OCI-LY3 (cell line): ENCODE data around the gene LRRC4.

Experiments
- H2AFZ ChIP-seq: fragments of 200-600, 300-600 bp; shearing (Covaris generic); 2 replicates; pipeline ENCODE4 v1.6.0; 2014; ENCODE audit warnings: antibody characterized with exemption, low read depth, low read length
- H3K27ac ChIP-seq: fragments of 200-600, 300-600 bp; sonication (generic); 2 replicates; pipeline ENCODE4 v1.5.1; 2014; ENCODE audit warnings: mild to moderate bottlenecking, low read length, moderate library complexity, mixed read lengths
- H3K27me3 ChIP-seq: fragments of 200-600, 300-600 bp; sonication (generic); 2 replicates; pipeline ENCODE4 v1.6.1; 2014; ENCODE audit warnings: low read depth, low read length, mixed read lengths
- H3K36me3 ChIP-seq: fragments of 200-600, 300-600 bp; sonication (generic); replicated peaks from 2 replicates; pipeline ENCODE3; 2014; ENCODE audit warnings: low read depth, low read length, mixed read lengths
- H3K4me1 ChIP-seq: fragments of 300-600, 200-600 bp; sonication (generic); 2 replicates; pipeline ENCODE4 v1.6.1; 2014; ENCODE audit warnings: low read length, mixed read lengths
- H3K4me2 ChIP-seq: fragments of 200-600, 300-600 bp; sonication (generic); 2 replicates; pipeline ENCODE4 v1.6.1; 2014; ENCODE audit warnings: low read length, mixed read lengths
- H3K4me3 ChIP-seq: fragments of 300-600, 200-600 bp; sonication (generic); 2 replicates; pipeline ENCODE4 v1.5.1; 2014; ENCODE audit warnings: antibody characterized with exemption, mild to moderate bottlenecking, low read length, moderate library complexity
- H3K79me2 ChIP-seq: fragments of 300-600, 200-600 bp; shearing (Covaris generic); 2 replicates; pipeline ENCODE4 v1.6.1; 2014; ENCODE audit warnings: mild to moderate bottlenecking, low read length, mixed read lengths
- H3K9ac ChIP-seq: fragments of 300-600, 200-600 bp; shearing (Covaris generic); 2 replicates; pipeline ENCODE4 v1.6.0; 2014; ENCODE audit warnings: mild to moderate bottlenecking, low read length, moderate library complexity
- H3K9me3 ChIP-seq: fragments of 200-600, 300-600 bp; shearing (Covaris generic); 2 replicates; pipeline ENCODE4 v1.6.1; 2014; ENCODE audit warnings: low read length, mixed read lengths; ENCODE audit not compliant: insufficient read depth
- H4K20me1 ChIP-seq: fragments of 200-600, 300-600 bp; sonication (generic); 2 replicates; pipeline ENCODE4 v1.6.1; 2016; ENCODE audit warnings: low read length, mixed read lengths; ENCODE audit not compliant: insufficient read depth
- CTCF ChIP-seq: fragments of 200-600, 300-600 bp; sonication (generic); IDR thresholded peaks from 2 replicates; pipeline ENCODE4 v1.5.1; 2014; ENCODE audit warnings: antibody characterized with exemption, low read length, low read depth
- EZH2phosphoT487 ChIP-seq: fragments of 200-600 bp; shearing (Covaris generic); IDR thresholded peaks from 2 replicates; pipeline ENCODE4 v1.6.1; 2018; ENCODE audit warnings: antibody characterized with exemption, mixed run types, low read depth

The LRRC4 gene

DNA sequence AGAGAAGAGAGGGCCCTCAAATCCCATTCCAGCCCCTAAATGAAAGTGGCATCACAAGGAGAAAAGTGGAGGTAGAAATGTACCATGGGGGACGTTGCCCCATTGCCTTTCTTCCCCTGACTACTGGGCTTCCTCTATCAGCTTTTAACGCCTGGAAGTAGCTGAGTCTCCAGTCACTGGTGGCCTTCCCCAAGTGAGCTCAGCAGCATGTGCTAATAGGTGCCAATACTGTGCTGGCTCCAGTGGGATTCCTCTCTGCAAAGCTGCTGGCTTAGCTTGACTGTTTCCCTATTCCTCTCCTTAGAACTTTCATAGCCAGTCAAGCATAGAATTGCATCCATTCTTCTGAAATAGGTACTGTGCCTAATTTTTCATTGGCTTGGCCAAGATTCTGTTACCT, 32.6 kb downstream of the LRRC4 start:
- TF ChIP-seq EZH2phosphoT487 (no peak), CTCF (no peak)
- Histone ChIP-seq H3K9ac (no peak overlapping the region), H3K27me3 (no peaks in the 10 kb centered on the region), H3K4me1 (peaks cover 28% of the 10 kb centered on the region), H3K4me3 (no peak overlapping the region), H3K4me2 (no peak overlapping the region), H3K9me3 (no peaks in the 10 kb centered on the region), H4K20me1 (peaks cover 32% of the 10 kb centered on the region), H3K36me3 (peaks cover 41% of the 10 kb centered on the region), H3K27ac (no peak overlapping the region), H3K79me2 (peaks cover 12% of the 10 kb centered on the region), H2AFZ (no peak overlapping the region)

GRCh38 chr7:127997226-127997922, 33.9 kb downstream of the LRRC4 start:
- Histone ChIP-seq H3K4me3 (no peak overlapping the region), H3K36me3 (peaks cover 48% of the 10 kb centered on the region), H3K9ac (no peak overlapping the region), H3K9me3 (no peaks in the 10 kb centered on the region), H4K20me1 (peaks cover 20% of the 10 kb centered on the region), H3K79me2 (peaks cover 1% of the 10 kb centered on the region; the same call in 1 of the 2 replicates), H3K4me2 (no peak overlapping the region), H2AFZ (no peak overlapping the region), H3K27me3 (no peaks in the 10 kb centered on the region), H3K27ac (no peak overlapping the region), H3K4me1 (peaks cover 15% of the 10 kb centered on the region)
- no peak for TF ChIP-seq CTCF
- TF ChIP-seq EZH2phosphoT487 = no peak

DNA sequence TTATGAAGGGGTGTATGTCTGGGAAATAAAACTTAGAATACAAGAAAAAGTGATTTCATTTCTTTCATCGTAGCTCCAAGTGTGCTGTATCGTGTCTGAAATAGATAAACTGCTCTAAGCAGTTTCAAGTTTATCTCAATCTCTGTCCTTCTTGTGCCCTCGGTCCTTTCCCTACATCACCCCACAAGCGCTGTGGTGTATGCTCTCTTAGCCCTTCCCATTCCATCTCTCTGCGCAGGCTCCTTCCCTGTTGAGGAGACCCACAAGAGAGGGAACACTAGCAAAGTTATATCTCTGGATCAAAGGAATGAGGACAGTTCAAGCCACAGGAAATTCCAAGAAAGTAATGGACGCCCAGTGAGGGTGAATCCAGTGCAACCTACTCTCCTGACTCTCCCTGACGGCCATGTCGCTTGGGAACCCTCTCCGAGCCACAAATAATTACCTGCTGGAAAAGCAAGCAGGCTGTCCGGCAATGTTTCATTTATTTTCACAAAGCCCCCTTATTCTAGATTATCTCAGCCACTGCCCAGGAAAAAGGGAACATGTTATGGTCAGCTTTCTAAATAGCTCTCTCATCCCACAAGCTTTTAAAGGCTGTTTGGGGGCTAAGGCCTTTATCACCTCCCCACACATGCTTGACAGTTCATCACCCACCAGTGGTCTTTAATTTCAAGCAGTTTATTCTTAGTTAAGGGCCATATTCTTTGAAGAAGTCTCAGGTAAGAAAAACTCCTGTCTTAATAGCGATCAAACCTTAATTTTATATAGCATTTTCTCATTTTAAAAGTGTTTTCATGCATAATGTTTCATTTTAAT, 34.8 kb downstream of the LRRC4 start:
- peaks cover 15% of the 10 kb centered on the region; the same call in 1 of the 2 replicates for H4K20me1 ChIP-seq
- peaks cover 9% of the 10 kb centered on the region; the same call in 1 of the 2 replicates for H3K4me1 ChIP-seq
- no peak for TF ChIP-seq CTCF
- TF ChIP-seq EZH2phosphoT487 = no peak

DNA sequence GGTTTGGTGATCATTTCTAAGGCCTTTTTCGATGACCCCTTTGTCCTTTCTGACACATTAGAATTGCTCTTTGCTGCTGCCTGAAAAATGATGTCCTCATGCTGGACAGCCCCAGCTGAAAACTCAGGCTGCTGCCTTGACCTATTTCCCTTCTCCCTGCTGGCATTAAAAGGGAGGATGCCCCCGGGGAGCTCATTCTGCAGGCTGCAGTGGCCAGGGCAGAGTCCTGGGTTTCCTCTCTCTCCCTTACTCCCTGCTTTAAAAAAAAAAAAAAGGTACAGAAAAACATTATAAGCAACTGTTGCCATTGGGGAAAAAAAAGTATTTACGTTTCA, 35.4 kb downstream of the LRRC4 start:
- Histone ChIP-seq H3K79me2 (no peaks in the 10 kb centered on the region), H3K27me3 (no peaks in the 10 kb centered on the region), H3K4me3 (no peak overlapping the region), H3K9me3 (no peaks in the 10 kb centered on the region), H3K9ac (no peak overlapping the region), H3K27ac (no peak overlapping the region), H3K4me2 (no peak overlapping the region), H3K4me1 (peaks cover 4% of the 10 kb centered on the region; the same call in 1 of the 2 replicates), H2AFZ (no peak overlapping the region), H4K20me1 (peaks cover 15% of the 10 kb centered on the region; the same call in 1 of the 2 replicates), H3K36me3 (peaks cover 59% of the 10 kb centered on the region)
- TF ChIP-seq CTCF = no peak
- no peak for TF ChIP-seq EZH2phosphoT487

More for the DNA sequence above, 34.8 kb downstream of the LRRC4 start:
- no peak overlapping the region for H3K9ac ChIP-seq
- no peaks in the 10 kb centered on the region for H3K9me3 ChIP-seq
- H3K27ac ChIP-seq = no peak overlapping the region
- no peak overlapping the region for H3K4me3 ChIP-seq
- H3K27me3 ChIP-seq = no peaks in the 10 kb centered on the region
- H3K36me3 ChIP-seq = peaks cover 57% of the 10 kb centered on the region
- no peak overlapping the region for H3K4me2 ChIP-seq
- no peak overlapping the region for H2AFZ ChIP-seq
- no peaks in the 10 kb centered on the region for H3K79me2 ChIP-seq
